Esophagus squamous epithelium (tissue), 5 donors: ENCODE data around the gene AFF3. TPM values are rescaled to one million over a fixed set of nuclear protein-coding genes. Genes with fewer than 3 reads are reported as not detected.

ENCODE experiments used
- DNase-seq: peaks from one replicate; lab custom pipeline; 2025; lab: John Stamatoyannopoulos, UW
- H3K27ac ChIP-seq, 4 donors: fragments of 200-600 bp; sonication (generic); one replicate each; pipeline ENCODE4 v1.5.1; 2016 to 2019; ENCODE audit warnings: mild to moderate bottlenecking in 1 of 4
- H3K27me3 ChIP-seq, 4 donors: fragments of 200-600 bp; sonication (generic); 1 replicate in 3 of 4; 2 replicates in 1 of 4; pipeline versions ENCODE4 v1.5.1 to v1.6.0; 2017 to 2021; ENCODE audit warnings: antibody characterized with exemption in 1 of 4
- H3K36me3 ChIP-seq, 3 donors: fragments of 200-600 bp; sonication (generic); one replicate each; pipeline ENCODE4 v1.5.1; 2016 to 2019
- H3K4me1 ChIP-seq, 3 donors: fragments of 200-600 bp; sonication (generic); one replicate each; pipeline ENCODE4 v1.5.1; 2017 to 2019
- H3K4me3 ChIP-seq, 4 donors: fragments of 200-600 bp; sonication (generic); 1 replicate in 3 of 4; 2 replicates in 1 of 4; pipeline ENCODE4 v1.5.1; 2016 to 2019; ENCODE audit warnings: mild to moderate bottlenecking in 2 of 4, moderate library complexity in 1 of 4
- H3K9me3 ChIP-seq, 3 donors: fragments of 200-600 bp; sonication (generic); one replicate each; pipeline ENCODE4 v1.5.1; 2016 to 2019
- POLR2A ChIP-seq, 4 donors: fragments of 450-650 bp; IDR thresholded peaks; one replicate each; pipeline ENCODE4 v1.6.1; 2017; ENCODE audit warnings: antibody characterized with exemption in 4 of 4, mild to moderate bottlenecking in 4 of 4, moderate library complexity in 3 of 4
- whole genome bisulfite sequencing, 2 donors: methylation state at CpG; one replicate each; pipeline ENCODE4 v1.1.5; 2018; 5-methylcytosine and 5-hydroxymethylcytosine counted together
- intact Hi-C: fragments of 100-400 bp; cut with DNase I; formaldehyde crosslinking; loops from one replicate; pipeline ENCODE4 v1.15.0; 2022
- total RNA-seq, 4 donors: library from RNA; depleted of rRNA; stranded (reverse); fragments of >200 nt; gene quantifications; one replicate each; pipeline ENCODE4 v1.1.0, GENCODE V29; 2016
- TF ChIP-seq, protein P1 (sequence below), 6 experiments: fragments of 450-650 bp in 4 of 6; fragments of 200-600 bp in 2 of 6; sonication (generic) in 2 of 6; IDR thresholded peaks; one replicate each; pipeline ENCODE4 v1.5.1; 2016 to 2019; ENCODE audit warnings: antibody characterized with exemption in 6 of 6, mild to moderate bottlenecking in 4 of 6, moderate library complexity in 4 of 6
- donor health status: DM: yes; HTN: yes; CAD: no.

Gene AFF3
- total RNA-seq, 4 donors from 2014 or later: 1.2 to 9.7 (median 3.8) TPM

DNA sequence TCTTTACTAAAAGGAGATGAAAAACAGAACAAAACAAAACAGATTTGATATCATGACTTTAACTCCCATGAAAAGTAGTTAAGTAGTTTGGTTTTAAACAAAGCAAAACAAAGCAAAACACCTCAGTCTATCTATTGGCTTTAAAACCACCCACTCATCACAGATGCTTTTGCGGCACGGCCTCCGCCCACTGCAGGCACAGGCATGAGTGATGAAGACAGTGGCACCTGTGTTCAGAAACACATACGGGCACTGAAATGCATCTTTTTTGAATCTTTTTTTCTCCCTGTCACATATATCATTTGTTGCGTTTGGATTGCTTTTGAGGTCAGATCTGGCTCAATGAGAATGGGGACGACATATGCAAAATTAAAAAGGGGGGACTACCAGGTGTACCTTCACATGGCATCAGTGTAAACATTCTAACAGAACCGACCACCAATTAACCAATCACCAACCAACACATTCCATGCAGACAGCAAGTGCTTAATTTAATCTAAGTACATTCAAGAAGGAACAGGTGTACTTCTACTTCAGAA, 505.2 kb downstream of the AFF3 start:
- intact Hi-C loops: no loop called here
- no peak overlapping the region for H3K27ac ChIP-seq
- H3K27me3 ChIP-seq: no peaks in the 10 kb centered on the region
- no peaks in the 10 kb centered on the region for H3K36me3 ChIP-seq
- H3K4me3 ChIP-seq: no peak overlapping the region
- no peak for DNase-seq
- H3K4me1 ChIP-seq: peaks cover 0 to 17% (median 9%) of the 10 kb centered on the region in 3 donors
- no peaks in the 10 kb centered on the region for H3K9me3 ChIP-seq
- 46 to 48% methylated on average over 7 of the region's 7 CpGs for WGBS, 2 donors
- no peak for TF ChIP-seq POLR2A (IDR thresholded peaks at IDR 0.05)
- TF ChIP-seq, protein P1, sequence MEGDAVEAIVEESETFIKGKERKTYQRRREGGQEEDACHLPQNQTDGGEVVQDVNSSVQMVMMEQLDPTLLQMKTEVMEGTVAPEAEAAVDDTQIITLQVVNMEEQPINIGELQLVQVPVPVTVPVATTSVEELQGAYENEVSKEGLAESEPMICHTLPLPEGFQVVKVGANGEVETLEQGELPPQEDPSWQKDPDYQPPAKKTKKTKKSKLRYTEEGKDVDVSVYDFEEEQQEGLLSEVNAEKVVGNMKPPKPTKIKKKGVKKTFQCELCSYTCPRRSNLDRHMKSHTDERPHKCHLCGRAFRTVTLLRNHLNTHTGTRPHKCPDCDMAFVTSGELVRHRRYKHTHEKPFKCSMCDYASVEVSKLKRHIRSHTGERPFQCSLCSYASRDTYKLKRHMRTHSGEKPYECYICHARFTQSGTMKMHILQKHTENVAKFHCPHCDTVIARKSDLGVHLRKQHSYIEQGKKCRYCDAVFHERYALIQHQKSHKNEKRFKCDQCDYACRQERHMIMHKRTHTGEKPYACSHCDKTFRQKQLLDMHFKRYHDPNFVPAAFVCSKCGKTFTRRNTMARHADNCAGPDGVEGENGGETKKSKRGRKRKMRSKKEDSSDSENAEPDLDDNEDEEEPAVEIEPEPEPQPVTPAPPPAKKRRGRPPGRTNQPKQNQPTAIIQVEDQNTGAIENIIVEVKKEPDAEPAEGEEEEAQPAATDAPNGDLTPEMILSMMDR (IDR thresholded peaks at IDR 0.05): no peak

DNA sequence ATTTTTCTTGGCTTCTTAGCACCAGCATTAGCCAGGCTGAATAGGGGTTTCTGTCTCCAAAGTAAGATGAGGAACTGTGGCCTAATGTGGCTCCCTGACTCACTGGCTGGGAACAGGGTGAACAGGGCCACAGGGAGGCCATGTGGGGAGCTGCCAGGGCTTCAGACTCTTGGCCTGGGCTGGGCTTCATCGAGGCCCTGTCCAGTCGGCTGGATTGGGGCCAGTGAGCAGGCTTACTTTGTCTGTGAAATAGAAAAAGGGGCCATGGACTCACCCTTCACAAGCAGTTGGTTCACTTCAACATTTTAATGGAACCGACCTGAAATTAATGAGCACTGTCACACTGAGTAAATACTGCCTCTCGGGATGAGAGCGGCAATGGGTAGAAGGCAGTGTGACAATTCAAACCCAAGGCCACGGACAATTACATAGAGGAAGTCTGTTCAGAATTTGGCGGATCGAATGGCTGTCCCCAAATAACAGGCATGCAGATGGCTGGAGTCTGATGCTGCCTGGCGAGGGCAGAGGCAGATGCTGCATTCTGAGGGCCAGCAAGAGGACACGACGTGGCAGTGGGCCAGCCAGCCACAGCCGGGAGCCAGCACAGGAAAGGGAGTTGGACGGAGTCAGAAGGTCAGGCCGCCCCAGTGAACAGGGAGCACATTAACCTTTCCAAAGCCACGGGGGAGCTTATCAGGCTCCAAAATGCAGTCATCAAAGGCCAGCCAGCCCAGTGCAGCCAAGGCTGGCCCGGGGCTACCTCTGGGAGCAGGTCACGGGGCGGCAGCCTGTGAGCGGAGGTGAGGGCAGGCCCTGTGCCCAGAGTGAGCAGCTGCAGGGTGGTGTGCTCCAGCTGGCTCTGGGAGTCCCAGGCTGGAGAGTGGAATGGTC, 506.0 kb downstream of the AFF3 start:
- no peak for TF ChIP-seq POLR2A (IDR thresholded peaks at IDR 0.05)
- TF ChIP-seq, protein P1 (IDR thresholded peaks at IDR 0.05): no peak
- H3K9me3 ChIP-seq: no peaks in the 10 kb centered on the region
- intact Hi-C loops: no loop called here
- no peaks in the 10 kb centered on the region for H3K36me3 ChIP-seq
- peaks cover 0 to 17% (median 9%) of the 10 kb centered on the region in 3 donors for H3K4me1 ChIP-seq
- 48 to 70% methylated on average over 11 to 19 of the region's 19 CpGs for whole genome bisulfite sequencing, 2 donors
- peak overlapping the region in 2 of 4 donors; percentile 33 to 39 for H3K27ac ChIP-seq
- no peak for DNase-seq
- H3K27me3 ChIP-seq: no peaks in the 10 kb centered on the region
- H3K4me3 ChIP-seq: peak overlapping the region in 1 of 4 donors; percentile 34

GRCh38 chr2:99635710-99636109, 506.7 kb downstream of the AFF3 start:
- no peak overlapping the region for H3K27ac ChIP-seq
- DNase-seq: no peak

GRCh38 chr2:99634234-99634633, 508.2 kb downstream of the AFF3 start:
- H3K27me3 ChIP-seq: no peaks in the 10 kb centered on the region
- no peak overlapping the region for H3K27ac ChIP-seq
- DNase-seq: no peak
- H3K4me3 ChIP-seq: no peak overlapping the region
- intact Hi-C loops: no loop called here
- 73 to 100% methylated on average over 2 of the region's 2 CpGs for WGBS, 2 donors
- peaks cover 0 to 17% (median 9%) of the 10 kb centered on the region in 3 donors for H3K4me1 ChIP-seq
- no peak for TF ChIP-seq POLR2A (IDR thresholded peaks at IDR 0.05)
- TF ChIP-seq, protein P1 (IDR thresholded peaks at IDR 0.05): no peak
- H3K9me3 ChIP-seq: no peaks in the 10 kb centered on the region
- H3K36me3 ChIP-seq: no peaks in the 10 kb centered on the region

More at GRCh38 chr2:99635710-99636109, 506.7 kb downstream of the AFF3 start:
- Histone ChIP-seq H3K9me3 (no peaks in the 10 kb centered on the region), H3K4me1 (peaks cover 0 to 17% (median 9%) of the 10 kb centered on the region in 3 donors), H3K27me3 (no peaks in the 10 kb centered on the region), H3K4me3 (no peak overlapping the region), H3K36me3 (no peaks in the 10 kb centered on the region)
- 81 to 95% methylated on average over 2 to 4 of the region's 4 CpGs for WGBS, 2 donors
- intact Hi-C loops: no loop called here
- TF ChIP-seq POLR2A (IDR thresholded peaks at IDR 0.05): no peak
- TF ChIP-seq, protein P1 (IDR thresholded peaks at IDR 0.05): no peak

- Histone ChIP-seq H3K27me3 (no peaks in the 10 kb centered on the region), H3K4me3 (no peak overlapping the region), H3K9me3 (no peaks in the 10 kb centered on the region), H3K4me1 (peaks cover 0 to 10% (median 6%) of the 10 kb centered on the region in 3 donors), H3K27ac (no peak overlapping the region), H3K36me3 (no peaks in the 10 kb centered on the region)
- intact Hi-C loops: no loop called here
- TF ChIP-seq, protein P1 (IDR thresholded peaks at IDR 0.05): no peak
- TF ChIP-seq POLR2A (IDR thresholded peaks at IDR 0.05): no peak
- no peak for DNase-seq
- WGBS, 2 donors: 68 to 75% methylated on average over 3 of the region's 3 CpGs
Observed at GRCh38 chr2:99631700-99632099, 510.7 kb downstream of the AFF3 start.
